T1000 (cell line): ENCODE data around the gene TUBA4A.
"Not testable (repeated sequence)": the region's sequence is repeated elsewhere in the genome, so short reads cannot be mapped to it uniquely, and the experiment has no call there.

Experiments used
- DNase-seq: peaks from one replicate; lab custom pipeline; 2025; ENCODE audit warnings: mixed read lengths; lab: John Stamatoyannopoulos, UW

The TUBA4A gene

DNA sequence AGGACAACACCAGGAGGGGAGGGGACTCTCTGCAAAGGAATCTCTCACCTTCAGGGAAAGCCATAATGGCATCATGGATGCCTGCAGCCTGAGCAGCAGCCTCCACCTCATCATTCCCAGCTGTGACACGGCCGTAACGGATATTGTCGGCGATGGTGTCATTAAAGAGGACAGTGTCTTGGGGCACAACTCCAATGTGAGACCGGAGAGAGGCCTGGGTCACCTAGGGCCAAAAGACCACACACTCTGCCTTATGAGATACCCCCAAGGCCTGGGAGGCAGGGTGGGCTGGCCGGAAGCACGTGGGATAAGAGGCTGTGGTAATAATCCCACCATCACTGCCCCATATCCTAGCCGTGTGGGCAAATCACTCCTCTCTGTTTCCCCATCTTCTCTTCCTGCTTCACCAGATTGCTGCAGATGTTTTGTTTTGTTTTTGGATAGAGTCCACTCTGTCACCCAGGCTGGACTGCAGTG lies 42.8 kb downstream of the TUBA4A start:
- no peak for DNase-seq

DNA sequence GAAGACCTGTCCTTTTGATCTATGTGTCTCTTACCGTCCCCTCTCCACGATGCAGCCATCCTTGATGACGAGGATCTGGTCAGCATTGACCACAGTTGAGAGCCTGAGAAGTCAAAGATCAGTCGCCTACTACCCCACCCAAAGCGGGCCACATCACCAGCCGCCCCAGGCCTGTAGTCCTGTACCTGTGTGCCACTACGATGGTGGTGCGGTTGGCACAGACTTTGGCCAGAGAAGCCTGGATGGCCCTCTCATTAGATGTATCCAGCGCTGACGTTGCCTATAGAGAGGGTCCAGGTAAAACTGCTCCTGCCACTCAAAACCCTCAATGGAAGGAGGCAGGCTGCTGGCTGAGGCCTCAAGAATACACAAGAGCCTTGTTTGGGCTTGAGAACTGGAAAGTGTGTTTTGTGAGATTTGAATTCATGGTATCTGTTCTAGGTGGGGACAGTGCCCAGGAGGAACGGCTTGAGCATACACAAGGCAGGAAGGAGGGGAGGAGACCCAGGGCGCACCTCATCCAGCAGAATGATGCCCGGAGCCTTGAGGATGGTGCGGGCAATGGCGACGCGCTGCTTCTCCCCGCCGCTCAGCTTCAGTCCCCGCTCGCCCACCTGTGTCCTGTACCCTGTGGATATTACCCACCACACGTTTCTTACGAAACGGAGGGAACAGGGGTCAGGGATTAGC lies 43.4 kb downstream of the TUBA4A start:
- no peak for DNase-seq

DNA sequence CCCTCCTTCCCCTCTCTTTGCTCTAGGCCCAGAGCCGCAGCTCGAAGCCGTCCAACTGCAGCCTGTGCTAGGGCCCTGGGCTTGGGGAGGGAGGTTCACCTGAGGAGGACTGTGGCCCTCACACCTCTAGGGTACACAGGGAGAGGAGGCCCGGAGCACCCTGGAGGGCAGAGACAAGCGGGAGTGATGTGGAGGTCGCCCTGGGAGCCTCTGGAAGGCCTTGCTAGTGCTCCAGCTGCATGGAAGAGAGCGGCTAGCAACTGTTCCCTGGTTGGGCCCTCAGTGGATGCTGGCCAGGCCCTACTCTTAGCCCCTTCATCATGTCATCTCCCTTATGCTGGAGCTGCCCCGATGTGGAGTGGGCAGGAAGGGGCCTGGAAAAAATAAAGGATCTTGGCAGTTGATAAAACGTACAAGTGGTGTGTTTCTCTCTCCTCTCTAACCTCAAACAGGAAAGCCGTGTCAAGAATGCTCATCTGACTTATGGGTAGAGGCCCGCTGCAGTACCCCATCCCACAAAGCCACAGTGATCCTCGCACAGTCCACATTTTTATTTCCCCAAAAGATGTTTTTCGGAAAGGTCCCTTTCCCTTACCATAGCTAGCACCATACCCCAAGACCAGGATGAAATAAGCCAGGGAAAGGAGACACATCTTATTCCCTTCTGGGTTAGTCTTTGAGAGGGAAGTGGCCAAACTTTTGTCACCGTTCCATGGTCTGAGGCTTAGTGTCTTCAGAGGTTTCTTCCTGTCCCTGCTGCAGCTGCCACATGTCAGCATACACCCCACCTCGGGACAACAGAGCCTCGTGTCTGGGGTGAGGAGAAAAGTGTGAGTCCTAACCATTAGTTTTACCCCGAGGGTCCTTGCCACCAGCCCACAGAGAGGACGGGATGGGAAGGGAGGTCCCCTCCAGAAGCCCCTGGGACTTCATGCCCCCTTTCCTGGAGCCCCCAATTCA lies 44.2 kb downstream of the TUBA4A start:
- DNase-seq = no peak

DNA sequence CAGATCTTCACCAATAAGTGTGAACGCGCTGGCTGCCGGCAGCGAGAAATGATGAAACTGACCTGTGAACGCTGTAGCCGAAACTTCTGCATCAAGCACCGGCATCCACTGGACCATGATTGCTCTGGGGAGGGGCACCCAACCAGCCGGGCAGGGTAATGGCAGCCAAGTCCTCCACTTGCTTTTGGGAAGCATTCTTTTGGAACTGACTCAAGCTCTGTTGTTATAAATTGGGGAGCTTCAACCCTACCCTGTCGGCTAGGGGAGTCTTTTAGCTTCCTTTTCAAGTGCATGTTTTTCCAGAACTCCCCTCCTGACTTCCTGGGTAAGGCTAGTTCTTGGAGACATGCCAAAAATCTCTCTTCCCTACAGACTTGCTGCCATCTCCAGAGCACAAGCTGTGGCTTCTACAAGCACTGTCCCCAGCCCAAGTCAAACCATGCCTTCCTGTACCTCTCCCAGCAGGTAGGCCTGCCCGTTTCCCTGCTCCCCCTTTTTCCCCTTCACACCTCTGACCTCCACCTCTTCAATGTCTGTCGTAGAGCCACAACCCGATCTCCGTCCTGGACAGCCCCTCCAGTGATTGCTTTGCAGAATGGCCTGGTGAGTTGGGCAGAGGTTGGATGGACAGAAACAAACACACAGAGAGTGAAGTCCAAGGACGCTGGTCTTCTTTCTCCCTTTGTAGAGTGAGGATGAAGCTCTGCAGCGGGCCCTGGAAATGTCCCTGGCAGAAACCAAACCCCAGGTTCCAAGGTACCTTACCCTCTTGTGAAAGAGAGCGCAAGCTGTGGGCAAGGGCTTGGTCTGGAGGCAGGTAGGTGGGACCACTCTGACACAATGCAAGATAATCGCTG lies 45.6 kb downstream of the TUBA4A start:
- DNase-seq = no peak

DNA sequence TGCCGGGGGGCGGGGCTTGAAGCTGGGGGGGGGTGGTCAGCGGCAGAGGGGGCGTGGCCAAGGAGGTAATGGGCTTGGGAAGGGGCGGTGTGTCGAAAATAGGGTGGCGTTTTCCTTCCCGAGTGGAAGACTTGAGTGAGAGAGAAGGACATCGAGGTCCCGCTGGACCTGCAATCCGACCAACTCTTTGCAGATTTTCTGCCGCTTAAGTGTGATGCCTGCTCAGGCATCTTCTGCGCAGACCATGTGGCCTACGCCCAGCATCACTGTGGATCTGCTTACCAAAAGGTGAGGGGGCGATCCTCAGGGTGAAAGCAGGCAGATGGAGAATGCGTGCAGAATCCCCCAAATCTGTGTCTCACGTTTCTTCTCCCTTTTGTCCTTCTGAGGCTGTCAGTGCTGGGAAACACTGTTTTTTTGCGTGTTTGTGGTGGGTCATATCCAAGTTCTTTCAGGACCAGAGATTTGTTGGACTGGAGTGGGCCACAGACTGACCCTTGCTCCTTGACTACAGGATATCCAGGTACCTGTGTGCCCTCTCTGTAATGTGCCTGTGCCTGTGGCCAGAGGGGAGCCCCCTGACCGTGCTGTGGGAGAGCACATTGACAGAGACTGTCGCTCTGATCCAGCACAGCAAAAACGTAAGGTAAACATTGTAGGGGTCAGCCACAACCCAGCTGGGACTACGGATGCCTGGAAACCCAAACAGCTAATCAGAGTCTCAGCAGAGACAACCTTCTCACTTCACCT lies 46.4 kb downstream of the TUBA4A start:
- no peak for DNase-seq

DNA sequence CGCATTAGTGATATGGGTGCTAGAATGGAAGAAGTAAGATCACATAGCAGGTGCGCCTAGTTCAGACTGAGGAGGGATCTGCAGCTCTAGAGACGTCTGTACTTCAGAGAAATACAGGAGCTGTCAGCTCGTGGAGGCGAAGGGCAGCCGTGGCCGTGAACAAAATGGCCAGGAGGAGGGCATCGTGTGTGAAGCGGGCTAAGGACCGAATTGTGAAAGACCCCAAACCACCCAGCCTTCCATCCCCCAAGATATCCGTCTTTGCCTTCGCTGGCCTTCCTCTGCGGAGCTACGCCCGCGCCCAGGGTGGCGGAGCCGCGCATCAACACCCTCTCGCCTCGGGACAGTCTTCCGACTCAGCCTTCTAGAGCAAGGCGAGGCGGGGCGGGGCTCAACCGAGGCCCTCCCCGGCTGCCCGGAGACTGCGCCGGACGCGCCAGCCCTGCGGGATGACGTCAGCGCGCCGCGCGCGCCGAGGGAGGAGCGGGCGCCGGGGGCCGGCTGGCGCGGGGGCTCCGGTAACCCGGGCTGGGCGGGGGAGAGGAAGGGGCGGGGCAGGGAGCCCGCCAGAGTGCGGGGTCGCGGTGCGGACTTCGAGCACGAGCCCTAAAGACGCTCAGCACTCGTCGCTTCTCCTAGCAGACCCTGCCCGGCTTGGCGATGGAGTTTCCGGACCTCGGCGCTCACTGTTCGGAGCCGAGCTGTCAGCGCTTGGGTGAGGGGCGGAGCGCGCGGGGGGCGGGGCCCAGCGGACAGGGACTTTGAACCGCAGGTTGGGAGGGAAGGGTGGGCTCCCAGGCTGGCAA lies 47.2 kb downstream of the TUBA4A start, which contains the start of gene ZFAND2B:
Gene ZFAND2B (plus strand): TSS at position 455 of the 806 bp plus-strand sequence. CDS start 206 bp downstream, at position 661.
- DNase-seq = peak; percentile 90

DNA sequence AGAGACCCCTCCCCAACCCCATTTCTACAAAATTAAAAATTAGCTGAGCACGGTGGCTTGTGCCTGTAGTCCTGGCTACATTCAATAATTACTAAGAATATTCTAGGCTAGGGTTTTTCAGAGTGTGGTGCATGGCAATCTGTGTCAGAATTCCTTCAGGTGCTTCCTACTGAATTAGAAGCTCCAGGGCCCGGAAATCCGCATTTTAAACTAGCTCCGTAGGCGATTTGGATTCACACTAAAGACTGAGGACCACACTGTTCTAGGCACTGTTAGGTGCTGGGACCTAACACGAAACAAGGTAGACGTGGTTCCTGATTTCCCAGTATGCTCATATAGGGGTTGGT lies 47.8 kb downstream of the TUBA4A start:
- DNase-seq = no peak

DNA sequence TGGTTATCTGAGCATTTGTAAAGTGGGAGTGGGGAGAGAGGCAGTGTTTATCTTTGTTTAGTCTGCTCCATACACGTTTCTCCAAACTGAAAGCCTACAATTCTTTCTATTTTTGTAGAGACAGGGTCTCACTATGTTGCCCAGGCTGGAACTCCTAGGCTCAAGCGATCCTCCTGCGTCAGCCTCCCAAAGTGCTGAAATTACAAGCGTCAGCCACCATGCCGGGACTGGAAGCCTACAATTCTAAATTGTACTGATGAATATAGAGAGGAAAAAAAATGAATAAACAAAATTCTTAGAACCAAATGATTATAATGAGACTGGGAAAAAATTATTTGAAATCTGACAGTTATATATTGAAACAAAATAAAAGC lies 48.6 kb downstream of the TUBA4A start:
- no peak for DNase-seq

DNA sequence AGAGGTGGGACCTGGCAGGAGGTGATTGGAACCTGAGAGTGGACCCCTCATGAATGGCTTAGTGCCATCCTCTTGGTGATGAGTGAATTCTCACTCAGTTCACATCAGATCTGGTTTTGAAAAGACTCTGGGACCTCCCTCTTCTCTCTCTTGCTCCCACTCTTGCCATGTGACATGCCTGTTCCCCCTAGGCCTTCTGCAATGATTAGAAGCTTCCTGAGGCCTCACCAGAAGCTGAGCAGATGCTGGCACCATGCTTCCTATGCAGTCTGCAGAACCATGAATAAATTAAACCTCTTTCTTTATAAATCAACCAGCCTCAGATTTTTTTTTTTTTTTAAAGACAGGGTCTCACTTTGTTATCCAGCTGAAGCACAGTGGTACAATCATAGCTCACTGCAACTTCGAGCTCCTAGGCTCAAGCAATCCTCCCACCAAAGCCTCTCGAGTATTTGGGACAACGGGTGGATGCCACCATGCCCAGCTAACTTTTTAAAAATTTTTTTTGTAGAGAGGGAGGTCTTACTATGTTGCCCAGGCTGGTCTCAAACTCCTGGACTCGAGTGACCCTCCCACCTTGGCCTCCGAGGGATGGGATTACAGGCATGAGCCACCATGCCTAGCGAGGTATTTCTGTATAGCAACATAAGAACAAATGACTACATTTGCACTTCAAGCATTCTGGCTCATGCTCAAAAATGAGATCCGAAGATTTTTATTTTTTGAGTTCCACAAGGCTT lies 49.1 kb downstream of the TUBA4A start:
- no peak for DNase-seq

DNA sequence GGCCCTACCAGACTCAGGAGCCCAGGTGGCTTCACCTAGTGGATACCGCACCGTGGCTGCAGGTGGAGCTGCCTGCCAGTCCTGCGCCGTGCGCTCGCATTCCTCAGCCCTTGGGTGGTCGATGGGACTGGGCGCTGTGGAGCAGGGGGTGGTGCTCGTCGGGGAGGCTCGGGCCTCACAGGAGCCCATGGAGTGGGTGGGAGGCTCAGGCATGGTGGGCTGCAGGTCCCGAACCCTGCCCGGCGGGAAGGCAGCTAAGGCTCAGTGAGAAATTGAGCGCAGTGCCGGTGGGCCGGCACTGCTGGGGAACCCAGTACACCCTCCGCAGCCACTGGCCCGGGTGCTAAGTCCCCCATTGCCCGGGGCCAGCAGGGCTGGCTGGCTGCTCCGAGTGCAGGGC lies 52.4 kb downstream of the TUBA4A start:
- DNase-seq = not testable (repeated sequence)

DNA sequence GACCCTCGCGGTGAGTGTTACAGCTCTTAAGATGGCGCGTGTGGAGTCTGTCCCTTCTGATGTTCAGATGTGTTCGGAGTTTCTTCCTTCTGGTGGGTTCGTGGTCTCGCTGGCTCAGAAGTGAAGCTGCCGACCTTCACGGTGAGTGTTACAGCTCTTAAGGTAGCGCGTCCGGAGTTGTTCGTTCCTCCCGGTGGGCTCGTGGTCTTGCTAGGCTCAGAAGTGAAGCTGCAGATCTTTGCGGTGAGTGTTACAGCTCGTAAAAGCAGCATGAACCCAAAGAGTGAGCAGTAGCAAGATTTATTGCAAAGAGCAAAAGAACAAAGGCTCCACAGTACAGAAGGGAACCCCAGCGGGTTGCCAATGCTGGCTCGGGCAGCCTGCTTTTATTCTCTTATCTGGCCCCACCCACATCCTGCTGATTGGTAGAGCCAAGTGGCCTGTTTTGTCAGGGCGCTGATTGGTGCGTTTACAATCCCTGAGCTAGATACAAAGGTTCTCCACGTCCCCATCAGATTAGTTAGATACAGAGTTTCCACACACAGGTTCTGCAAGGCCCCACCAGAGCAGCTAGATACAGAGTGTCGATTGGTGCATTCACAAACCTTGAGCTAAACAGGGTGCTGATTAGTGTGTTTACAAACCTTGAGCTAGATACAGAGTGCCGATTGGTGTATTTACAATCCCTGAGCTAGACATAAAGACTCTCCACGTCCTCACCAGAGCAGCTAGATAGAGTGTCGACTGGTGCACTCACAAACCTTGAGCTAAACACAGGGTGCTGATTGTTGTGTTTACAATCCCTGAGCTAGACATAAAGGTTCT lies 53.0 kb downstream of the TUBA4A start:
- DNase-seq = not testable (repeated sequence)
